Measurements from ENCODE around the gene TP53BP2.
"Not testable (repeated sequence)": the region's sequence is repeated elsewhere in the genome, so short reads cannot be mapped to it uniquely, and the experiment has no call there.

The TP53BP2 gene

DNA sequence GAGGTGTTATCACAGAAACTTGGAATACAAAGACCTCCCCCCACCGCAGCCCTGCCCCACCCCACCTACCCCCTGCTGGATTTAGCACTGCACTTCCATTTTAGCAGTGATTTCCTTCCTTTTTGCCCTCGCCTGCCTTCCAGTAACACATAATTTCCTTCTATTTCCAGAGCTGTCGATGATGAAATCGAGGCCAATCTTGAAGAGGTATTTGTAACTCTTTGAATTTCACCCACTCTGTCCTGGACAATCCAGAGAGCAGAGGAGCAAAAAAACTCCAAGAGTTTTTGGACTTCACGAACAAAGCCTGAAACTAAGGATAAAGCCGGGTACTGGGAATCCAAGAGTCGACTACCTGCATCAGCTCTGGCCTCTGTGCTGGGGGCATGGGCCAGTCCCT, 84.3 kb downstream of the TP53BP2 start:
- DNase-seq (ENCODE audit: low read depth): no peak

DNA sequence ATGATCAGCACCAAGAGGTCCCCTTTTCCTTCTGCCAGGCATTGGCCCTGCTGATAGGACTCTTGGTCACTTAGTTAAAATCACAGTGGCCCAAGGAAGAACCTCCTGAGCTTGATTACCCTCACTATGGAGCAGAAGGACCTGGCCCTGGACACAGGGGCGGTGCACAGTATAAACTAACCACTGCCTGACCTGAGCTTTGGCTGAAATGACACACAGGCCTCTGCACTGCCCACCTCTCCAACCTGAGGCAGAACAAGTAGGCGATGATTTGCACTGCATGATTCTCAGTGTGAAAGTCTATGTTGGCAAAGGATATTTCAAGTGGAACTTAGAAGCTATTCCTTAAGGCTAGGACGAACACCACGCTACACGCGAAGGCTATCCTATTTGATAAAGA, 84.9 kb downstream of the TP53BP2 start:
- DNase-seq (ENCODE audit: low read depth): no peak

DNA sequence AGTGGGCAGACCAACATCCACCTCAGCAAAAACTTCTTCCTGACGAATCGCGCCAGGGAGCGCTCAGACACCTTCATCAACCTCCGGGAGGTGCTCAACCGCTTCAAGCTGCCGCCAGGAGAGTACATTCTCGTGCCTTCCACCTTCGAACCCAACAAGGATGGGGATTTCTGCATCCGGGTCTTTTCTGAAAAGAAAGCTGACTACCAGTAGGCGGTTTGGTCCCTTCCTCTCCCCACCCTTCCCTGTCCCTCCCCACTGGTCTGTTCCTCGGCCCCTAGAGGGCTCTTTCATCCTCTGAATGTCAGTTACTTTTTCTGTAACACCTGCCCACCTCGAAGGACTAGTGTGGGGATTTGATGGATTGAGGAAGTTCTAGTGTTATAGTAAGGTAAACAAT, 86.5 kb downstream of the TP53BP2 start:
- no peak for DNase-seq (ENCODE audit: low read depth)

DNA sequence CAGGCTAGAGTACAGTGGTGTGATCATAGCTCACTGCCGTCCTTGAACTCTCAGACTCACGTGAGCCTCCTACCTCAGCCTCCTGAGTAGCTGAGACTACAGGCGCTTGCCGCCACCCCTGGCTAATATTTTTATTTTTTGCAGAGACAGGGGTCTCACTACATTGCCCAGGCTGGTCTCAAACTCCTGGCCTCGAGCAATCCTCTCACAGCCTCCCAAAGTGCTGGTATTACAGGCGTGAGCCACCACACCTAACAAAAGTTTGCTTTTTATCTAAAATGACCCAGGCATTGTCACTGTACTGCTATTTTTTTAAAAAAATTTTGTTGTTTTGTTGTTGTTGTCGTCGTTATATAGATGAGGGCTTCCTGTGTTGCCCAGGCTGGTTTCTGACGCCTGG, 87.0 kb downstream of the TP53BP2 start:
- DNase-seq (ENCODE audit: low read depth): no peak

DNA sequence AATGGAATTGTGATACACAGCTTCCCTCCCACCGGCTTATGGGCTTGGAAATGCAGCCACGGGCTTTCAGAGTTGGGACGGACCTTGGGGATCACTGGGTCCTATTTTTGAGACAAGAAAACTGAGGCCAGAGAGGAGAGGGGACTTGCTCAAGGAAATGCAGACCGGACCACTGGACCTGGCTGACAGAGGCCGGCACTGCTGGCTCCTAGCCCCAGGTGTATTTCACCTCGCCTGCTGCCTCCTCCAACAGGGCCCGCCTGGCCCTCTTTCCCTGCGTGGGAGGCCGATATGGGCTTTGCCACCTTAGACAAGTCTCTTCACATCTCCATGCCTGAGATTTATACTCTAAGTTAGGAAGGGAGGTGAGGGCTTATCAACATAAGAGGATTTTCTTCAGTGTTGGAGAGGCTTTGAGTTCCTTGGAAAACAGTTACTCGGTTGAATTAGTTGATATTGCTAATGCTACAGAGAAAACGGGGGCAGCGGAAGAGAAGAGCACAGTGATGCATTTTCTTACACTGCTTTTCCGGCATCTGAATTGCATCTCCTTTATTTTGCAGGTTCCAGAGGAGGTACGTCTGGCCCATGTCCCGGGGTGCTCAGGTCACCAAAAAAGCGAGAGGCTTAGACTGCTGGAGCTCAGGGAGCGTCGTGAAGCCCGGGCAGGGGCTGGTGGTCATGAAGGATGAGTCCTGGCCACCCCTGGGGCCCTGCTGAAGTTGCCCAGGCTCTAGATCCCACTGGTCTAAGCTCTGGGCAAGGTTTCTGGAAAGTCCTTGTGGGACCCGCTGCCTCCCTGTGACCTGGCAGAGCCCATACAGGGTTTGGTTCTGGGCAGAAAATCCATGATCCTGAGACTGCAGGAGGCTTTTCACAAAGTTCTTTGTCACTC, 88.7 kb downstream of the TP53BP2 start:
- no peak for DNase-seq (ENCODE audit: low read depth)

DNA sequence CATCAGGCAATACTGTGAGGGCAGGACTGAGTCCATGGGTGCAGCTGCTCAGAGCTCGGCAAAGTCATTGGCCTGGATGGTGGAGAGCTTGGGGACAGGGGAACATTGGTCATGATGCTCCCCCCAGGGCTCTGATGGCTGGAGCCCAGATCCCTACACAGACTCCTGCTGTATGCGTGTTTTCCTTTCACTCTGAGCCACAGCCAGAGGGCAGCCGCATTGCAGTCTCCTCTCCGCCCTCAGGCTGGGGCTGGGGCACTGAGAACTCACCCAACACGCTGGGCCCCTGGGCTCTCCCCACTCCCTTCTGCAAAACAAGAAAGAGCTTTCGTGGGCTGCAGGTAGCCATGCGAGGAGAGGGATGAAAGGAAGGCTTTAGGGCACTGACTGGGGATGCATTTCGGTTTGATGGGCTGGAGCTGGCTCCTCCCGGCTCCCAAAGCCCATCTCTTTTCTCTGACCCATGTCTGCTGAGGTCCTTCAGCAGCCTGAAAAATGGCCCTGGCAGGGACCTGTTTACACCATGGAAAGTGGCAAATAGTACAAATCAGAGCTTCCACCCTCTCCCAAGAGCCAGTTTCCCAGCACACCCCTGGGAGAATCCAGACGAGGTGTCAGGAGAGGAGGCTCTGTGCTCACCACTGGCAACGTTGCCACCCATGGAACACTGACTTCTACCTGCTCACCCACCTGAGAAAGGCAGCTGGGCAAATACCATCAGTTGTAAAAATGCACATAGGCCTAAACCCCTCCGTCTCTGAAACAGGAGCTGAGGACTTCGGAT, 89.6 kb downstream of the TP53BP2 start:
- DNase-seq (ENCODE audit: low read depth): no peak

DNA sequence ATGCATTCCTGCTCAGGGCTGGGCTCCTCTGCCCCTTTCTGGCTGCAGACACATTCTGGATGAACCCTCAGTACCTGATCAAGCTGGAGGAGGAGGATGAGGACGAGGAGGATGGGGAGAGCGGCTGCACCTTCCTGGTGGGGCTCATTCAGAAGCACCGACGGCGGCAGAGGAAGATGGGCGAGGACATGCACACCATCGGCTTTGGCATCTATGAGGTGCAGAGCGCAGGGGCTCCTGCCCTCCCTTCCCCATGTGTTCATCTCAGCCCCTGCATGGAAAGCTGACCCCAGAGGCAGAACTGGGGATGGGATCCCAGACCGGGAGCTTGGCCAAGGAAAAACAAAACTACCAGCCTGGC, 90.3 kb downstream of the TP53BP2 start:
- DNase-seq (ENCODE audit: low read depth): no peak

DNA sequence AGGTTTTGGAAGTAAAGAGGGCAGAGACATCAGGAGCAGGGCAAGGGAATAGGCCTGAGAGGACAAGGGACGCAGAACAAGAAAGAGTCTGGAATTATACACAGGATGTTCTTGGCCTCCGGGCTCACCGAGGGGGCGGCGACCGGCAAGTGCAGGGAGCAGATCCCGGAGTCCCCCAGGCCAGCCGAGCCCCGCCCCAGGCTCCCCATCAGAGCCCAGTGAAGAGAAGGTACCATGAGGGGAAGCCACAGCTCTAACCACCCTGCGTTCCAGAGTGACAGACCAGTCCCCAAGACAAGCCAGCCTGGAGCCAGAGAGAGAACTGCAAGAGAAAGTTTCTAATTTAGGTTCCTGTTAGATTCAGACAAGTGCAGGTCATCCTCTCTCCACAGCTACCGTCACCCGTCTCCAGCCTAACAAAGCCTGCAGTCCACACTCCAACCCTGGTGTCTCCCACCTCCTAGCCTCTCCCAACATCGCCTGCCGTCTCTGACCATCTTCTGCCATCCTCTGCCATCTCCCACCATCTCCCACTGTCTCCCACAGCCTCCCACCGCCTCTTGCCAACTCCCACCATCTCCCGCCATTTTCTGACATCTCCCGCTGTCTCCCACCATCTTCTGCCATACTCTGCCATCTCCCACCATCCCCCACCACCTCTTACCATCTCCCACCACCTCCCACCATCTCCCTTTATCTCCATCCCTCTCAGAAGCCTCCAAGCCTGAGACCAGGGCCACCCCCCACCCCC, 90.9 kb downstream of the TP53BP2 start:
- no peak for DNase-seq (ENCODE audit: low read depth)

DNA sequence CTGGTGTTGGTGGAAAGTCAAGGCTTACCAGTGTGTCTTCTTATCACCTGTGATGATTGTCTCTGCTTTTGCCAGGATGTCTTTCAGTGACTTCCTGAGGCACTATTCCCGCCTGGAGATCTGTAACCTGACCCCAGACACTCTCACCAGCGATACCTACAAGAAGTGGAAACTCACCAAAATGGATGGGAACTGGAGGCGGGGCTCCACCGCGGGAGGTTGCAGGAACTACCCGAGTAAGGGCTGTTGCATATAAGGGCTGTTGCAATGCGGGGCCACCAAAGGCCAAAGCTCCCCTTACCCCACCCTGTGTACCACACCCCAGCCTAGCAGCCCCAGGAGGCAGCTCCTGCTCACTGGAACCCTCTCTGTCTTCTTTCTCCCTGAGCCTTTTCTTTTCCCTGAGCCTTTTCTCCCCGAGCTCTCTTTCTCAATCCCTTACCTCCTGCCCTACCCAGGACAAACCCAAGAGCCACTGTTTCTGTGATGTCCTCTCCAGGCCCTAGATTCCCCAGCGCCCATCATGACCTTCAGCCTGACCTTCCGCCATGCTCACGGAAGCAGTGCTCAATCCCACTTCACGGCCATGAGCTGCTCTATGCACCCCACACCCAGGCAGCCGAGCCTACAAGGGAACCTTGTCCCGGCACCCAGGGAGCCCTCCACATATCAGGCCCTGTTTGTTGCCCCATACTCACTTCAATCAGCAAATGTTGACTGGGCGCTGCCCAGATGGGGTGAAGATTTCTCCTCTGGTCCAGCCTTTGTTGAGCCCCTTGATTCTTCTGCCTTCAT, 92.8 kb downstream of the TP53BP2 start:
- DNase-seq (ENCODE audit: low read depth): no peak

DNA sequence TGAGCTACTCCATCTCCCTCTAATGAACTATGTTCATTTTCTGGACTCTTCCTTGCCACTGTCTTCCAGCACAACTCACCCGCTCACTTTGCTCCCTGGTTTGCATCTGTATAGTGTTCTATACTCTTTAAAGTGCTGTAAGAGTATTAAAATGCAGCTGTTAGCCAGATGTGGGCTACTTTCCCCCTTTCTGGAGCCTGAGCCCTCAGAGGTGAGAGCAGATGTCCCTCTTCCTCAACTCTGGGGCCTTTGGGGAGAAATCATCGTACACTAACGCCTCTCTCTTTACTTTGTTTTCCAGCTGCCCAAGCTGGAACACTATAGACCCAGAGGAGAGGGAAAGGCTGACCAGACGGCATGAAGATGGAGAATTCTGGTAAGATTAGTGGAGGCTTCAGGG, 94.1 kb downstream of the TP53BP2 start:
- no peak for DNase-seq (ENCODE audit: low read depth)

DNA sequence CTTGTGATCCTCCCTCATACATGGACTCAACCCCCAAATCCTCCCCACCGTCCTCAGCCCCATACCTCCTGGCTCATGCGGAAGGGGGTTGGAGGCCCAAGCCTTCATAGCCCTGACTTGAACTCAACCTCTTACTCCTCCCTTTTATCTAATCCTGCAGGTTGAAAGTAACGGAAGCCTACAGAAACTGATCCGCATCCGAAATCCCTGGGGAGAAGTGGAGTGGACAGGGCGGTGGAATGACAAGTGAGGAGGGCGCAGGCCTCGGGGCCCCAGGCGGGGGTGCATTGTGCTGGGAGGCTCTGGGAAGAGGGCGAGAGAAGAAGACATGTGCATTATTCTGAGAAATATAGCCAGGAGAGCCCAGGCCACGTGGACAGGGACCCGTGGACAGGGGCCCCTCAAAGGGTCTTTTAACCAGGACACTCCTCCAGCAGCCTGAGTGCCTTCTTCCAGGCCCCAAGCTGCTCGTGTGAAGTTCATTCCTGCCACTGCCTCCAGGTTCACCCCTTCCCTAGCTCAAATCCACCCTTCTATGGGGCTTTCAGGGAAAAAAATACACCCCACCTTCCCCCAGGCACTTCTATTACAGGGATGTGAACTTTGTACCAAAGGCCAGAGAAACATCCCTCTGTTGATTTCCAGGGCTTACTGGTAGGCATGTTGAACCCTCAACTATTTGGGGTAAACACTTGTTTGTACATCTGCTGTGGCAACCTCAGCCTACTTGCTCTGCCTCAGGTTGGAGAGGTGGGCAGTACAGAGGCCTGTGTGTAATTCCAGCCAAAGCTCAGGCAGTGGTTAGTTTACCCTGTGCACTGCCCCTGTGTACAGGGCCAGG, 94.8 kb downstream of the TP53BP2 start:
- DNase-seq (ENCODE audit: low read depth): no peak

DNA sequence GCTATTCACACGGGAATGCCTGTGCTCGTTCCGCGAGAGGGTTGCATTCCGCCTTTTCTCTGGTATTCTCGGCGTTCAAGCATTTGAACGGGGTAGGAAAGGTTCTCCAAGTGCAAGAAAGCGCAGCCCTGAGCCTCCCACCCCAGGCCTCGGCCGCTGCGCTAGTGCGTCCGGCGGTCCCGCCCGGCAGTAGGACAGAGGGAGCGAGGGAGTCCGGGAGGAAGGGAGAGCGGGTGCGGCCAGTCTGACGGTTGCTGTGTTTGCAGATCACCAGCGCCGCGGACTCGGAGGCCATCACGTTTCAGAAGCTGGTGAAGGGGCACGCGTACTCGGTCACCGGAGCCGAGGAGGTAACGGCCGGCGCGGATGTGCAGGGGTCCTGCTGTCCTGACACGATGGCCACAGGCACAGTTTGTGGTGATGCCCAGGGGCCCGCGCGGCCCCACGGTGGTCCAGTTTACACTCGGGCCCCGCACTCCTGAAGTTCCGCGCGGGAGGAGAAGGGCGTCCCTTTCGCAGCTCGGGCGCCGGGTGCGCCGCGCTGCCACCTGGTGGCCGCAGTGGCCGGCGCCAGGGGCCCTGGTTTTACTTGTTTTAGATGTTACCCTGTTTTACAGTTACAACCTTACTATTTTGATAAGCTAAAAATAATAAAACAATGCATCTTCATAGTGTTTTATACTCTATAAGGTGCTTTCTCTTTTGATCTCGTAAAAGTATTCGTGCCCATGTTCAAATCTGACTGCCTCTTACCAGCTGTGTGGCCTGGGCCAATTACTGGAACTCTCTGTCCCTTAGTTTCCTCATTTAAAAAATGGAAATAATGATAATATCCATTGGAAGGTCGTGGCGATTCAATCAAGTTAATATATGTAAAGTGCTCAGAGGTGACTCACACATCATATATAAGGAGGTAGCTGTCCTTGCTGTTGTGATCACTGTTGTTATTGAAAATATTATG, 96.7 kb downstream of the TP53BP2 start:
- DNase-seq (ENCODE audit: low read depth): no peak

DNA sequence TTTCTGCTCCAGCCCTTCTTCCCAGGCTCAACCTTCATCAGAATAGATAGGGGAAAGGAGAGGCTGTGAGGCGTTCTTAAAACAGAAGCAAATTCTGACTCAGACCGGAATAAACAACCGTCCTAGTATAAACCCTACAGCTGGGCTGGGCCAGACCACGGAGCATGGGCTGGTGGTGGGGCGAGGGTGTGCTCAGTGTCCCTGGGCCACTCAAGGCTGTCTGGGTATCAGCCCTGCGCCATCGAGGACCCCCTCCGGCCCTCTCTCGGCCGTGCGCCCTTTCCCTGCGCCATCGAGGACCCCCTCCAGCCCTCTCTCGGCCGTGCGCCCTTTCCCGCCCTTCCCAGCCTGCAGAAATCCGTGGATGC, 97.4 kb downstream of the TP53BP2 start:
- DNase-seq (ENCODE audit: low read depth): peak; percentile 85

DNA sequence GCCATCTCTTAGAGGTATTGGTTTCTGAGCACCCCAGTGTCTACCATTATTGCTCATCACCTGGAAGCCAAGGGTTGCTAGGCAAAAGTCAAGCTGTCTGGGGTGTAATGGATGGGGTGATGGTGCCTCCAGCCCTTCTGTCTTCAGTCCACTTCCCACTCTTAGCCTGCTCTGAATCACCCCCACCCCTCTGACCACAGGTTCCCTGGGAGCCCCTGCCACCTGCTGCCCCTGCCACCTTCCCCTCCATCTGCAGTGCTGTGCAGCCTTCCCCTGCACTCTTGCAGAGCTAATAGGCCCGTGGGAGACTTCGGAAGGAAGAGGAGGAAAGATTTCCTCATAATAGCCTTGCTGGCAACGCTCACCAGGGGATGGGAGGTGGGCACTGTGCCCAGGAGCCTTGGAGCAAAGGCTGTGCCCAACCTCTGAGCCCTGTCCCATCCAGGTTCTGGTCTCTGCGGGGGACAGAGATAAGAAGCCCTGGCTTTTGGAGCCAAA, 97.9 kb downstream of the TP53BP2 start:
- no peak for DNase-seq (ENCODE audit: low read depth)

DNA sequence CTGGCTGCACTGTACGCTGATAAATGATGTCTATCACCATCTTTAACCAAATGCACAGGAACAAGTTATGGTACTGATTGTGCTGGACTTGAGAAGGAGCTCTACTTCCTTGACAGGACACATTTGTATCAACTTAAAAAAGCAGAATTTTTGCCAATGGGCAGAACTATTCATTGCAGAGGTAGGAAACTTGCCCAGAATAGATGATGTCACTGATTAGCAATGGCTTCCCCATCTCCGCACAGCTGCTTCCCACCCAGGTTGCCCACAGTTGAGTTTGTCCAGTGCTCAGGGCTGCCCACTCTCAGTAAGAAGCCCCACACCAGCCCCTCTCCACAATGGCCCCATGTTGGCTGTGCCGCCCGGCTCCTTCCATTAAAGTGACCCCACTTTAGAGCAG, 100.0 kb downstream of the TP53BP2 start:
- no peak for DNase-seq (ENCODE audit: low read depth)

DNA sequence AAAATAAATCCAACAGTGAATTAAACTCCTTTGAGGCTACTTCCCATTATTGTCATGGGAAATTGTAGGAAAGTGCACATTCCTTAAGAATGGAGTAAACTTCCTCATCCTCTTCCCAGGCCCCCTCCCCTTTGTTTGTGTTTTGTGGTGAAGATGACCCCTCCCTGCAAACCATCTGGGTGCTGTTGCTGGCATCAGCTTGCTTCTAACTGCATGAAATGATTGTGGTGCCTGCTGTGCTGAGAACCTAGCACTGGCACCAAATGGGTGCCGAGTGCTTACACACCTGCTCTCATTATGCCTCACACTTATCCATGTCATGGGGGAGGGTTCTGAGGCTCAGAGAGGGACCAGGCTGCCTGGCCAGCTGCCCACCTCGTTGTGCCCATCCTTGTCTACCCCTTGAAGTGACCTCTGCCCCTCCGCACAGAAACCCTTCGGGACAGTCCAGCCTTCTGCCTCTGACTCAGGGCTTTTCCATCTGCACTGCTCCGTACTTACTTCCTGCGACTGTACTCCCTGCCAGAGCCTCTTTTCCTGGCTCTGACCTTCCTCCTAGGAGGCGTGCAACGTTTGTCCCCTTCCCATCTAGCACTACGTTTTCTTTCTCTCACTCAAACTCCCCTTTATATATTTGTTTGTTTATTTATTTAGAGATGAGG, 102.8 kb downstream of the TP53BP2 start:
- no peak for DNase-seq (ENCODE audit: low read depth)

DNA sequence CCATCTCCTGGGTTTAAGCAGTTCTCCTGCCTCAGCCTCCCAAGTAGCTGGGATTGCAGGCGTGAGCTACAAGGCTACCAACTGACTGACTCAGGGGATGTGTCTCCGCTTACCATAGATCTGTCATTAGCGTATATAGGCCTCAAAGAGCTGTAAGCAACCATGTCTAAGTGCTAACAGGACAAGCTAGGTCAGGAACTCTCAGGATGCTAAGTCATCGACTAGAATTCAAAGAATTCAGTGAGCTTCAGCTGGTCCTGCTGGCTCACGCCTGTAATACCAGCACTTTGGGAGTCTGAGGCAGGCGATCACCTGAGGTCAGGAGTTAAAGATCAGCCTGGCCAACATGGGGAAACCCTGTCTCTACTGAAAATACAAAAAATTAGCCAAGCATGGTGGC, 103.9 kb downstream of the TP53BP2 start:
- DNase-seq (ENCODE audit: low read depth): peak; percentile 88

DNA sequence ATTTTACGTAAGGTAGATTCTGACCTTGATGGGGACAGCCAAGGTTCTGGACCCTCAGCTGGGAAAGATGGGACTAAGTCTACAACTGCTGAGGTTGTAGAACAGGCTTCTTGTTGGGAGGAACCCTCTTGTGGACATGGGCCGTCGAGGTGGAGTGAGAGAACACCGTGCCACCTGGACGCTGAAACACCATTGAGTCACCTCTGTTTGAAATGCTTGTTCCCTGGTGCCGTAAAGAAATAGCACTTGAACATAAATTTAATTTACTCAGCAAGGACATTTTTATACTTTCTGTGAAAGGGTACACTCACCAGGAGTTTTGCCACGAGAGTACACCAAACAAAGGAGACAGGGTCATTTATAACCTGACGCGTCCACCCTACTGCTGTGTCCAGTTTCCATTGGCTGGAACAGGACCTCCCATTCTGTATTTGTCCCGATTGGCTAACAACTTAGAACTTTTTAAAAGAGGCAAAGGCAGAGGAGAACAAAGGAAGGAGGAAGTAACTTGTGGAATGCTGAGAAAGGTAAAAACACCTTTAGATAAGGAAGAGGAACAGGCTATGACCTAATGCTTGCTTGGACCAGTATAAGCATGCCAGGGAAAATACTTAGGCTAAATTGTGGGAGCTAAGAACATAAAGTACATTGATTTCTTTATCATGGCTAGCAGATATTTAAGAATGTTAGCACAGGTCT, 105.6 kb downstream of the TP53BP2 start:
- DNase-seq (ENCODE audit: low read depth): not testable (repeated sequence)
